HG03439 (cell line): Measurements from ENCODE around the gene USP44.
"Not testable (repeated sequence)": the region's sequence is repeated elsewhere in the genome, so short reads cannot be mapped to it uniquely, and the experiment has no call there.

Source experiments
- ATAC-seq: cut with Tn5 transposase; IDR thresholded peaks from one replicate; pipeline ENCODE4 v1.9.1; 2021; ENCODE audit warnings: mild to moderate bottlenecking, moderate library complexity; ENCODE audit not compliant: unreplicated experiment

The USP44 gene

GRCh38 chr12:95551305-95551704 is at the start of gene USP44:
Gene USP44 (minus strand): TSS chr12:95551476. CDS start chr12:95534256, 17,220 bp downstream.
- no peak for ATAC-seq

- ATAC-seq = no peak
These were observed 49.3 kb upstream of the USP44 start for GRCh38 chr12:95600567-95600966.

- ATAC-seq = no peak
These were observed 48.6 kb upstream of the USP44 start for GRCh38 chr12:95599880-95600279.

GRCh38 chr12:95594136-95594535 is 42.9 kb upstream of the USP44 start:
- ATAC-seq = no peak

GRCh38 chr12:95593266-95593871 is 42.1 kb upstream of the USP44 start:
- ATAC-seq = no peak

DNA sequence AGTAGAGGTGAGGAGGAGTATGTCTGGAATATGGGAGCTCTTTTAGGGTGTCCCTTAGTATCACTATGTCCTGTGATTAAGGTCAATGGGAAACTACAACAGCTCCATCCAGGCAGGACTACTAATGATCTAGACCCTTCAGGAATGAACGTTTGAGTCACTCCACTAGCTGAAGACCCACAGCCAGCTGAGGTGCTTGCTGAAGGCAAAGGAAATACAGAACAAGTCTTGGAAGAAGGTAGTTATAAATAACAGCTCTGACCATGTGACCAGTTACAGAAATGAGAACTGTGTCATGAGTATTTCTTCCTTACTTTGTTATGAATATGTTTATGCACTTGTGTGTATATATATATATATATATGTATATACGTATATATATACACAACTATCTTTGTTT is 40.5 kb upstream of the USP44 start:
- ATAC-seq = no peak

DNA sequence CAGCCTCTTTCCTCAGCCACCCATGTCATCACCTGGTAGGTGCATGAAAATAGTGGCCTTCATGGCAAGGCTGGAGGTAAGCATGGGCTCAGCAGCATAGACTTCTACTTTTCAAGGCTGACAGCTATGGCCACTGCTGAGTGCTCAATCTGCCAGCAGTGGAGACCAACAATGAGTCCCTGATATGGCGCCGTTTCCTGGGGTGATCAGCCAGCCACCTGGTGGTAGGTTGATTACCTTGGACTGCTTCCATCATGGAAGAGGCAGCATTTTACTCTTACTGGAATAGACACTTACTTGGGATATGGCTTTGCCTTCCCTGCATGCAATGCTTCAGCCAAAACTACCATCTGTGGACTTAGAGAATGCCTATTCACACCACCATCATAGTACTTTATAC is 39.5 kb upstream of the USP44 start:
- ATAC-seq = no peak

DNA sequence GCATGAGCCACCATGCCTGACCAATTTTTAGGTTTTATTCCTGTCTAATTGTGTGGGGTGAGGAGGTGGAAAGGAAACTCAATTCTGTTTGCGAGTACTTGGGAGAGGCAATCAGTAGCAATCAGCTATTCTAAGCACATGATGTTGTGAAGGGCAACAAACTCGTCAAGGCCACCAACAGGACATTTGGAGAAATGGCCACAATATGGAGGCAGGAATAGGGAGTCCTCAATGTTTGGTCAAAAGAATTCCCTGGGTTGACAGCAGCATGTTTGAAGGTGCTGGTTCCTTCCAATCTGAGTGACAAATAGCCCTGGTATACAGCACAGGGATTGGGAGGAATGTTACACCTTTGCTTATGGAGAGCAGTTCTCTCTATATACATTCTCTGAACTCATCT is 32.7 kb upstream of the USP44 start:
- no peak for ATAC-seq

GRCh38 chr12:95582230-95583058 is 31.2 kb upstream of the USP44 start:
- ATAC-seq = no peak

- ATAC-seq = no peak
These were observed 26.5 kb upstream of the USP44 start for GRCh38 chr12:95577820-95578219.

- no peak for ATAC-seq
These were observed 23.6 kb upstream of the USP44 start for GRCh38 chr12:95574799-95575452.

DNA sequence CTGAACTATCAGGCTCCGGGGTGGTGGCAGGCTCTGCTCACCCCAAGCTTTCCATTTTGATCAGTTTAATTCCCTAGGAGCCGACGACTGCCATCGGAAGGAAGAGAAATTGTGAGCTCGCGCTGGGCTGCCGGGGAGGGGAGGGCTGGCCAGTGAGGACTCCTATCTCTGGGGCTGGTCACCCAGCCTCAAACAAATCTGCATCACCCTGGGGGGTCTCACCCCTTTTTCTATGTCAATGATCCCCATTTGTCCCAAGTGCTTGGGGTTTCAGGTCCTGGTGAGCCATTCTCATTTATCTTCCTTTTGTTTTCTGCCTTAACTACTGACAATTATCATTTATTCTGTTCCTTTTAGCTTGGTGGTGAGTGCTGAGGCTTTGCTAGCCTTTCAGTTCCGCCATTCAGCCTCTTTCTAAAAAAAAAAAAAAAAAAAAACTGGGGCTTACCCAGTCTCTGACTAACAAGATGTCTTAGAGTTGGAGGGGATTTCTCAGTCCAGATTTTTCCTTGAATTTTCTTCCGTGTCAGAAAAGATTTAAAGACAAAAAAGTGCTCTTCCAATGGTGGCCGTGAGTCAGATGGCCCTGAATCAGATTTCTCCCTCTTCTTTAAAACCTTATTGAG is 22.8 kb upstream of the USP44 start:
- peak; percentile 74 for ATAC-seq

GRCh38 chr12:95571369-95571768 is 20.1 kb upstream of the USP44 start:
- no peak for ATAC-seq

DNA sequence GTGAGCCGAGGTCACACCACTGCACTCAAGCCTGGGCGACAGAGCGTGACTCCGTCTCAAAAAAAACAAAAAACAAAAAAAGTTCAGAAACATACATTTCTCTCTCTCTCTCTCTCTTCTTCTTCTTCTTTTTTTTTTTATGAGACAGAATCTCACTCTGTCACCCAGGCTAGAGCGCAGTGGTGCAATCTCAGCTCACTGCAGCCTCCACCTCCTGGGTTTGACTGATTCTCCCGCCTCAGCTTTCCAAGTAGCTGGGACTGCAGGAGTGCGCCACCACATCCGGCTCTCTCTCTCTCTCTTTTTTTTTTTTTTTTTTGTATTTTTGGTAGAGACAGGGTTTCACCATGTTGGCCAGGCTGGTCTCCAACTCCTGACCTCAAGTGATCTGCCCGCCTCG is 16.8 kb upstream of the USP44 start:
- ATAC-seq = not testable (repeated sequence)

DNA sequence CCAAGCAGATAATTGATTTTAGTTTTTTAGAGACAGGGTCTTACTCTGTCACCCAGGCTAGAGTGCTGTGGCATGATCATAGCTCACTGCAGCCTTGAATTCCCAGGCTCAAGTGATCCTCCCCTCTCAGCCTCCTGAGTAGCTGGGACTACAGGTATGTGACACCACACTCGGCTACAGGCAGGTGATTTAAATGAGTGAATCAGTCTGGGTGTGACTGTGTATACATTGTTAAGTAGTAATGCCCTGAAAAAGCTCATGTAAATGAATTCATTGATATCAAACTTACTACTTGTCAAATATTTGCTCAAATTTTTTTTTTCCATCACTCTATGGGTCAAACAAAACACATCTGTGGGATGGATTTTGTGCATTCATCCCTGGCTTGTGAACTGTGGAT is 6.3 kb upstream of the USP44 start:
- ATAC-seq = no peak

DNA sequence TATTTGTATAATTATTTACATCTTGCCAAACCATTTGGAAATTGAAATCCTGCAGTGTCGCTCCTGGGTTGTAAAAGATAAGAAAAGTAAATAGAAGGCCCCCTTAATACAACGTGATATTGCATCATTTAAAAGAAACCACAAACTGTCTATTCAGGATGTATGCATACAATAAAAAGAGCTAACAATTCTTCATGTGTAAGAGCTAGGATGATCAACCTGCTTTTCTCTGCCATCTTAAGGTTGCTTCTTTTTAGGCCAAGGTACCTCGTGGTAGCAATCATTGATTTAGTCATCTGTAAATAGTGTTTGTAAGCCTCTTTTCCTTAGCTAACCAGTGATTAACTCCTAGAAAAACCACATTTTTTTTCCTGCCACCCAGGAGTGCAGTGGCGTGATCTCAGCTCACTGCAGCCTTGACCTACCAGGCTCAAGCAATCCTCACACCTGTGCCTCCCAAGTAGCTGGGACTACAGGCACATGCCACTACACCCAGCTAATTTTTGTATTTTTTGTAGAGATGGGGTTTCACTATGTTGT is 3.3 kb upstream of the USP44 start:
- no peak for ATAC-seq

GRCh38 chr12:95553197-95553943 is 2.1 kb upstream of the USP44 start:
- no peak for ATAC-seq

- ATAC-seq = no peak
These were observed 739 bp upstream of the USP44 start for GRCh38 chr12:95551913-95552516.

- no peak for ATAC-seq
These were observed 1.7 kb downstream of the USP44 start for GRCh38 chr12:95549392-95550084.
